Central memory CD4-positive, alpha-beta T cell (primary cell): Measurements from ENCODE around the gene TTC39A.

Experiments used
- DNase-seq: peaks from one replicate; pipeline ENCODE4 v3.0.0; 2022
- total RNA-seq, 3 experiments: gene quantifications; one replicate each; lab custom pipeline; 2026; lab: John Stamatoyannopoulos, UW

TTC39A gene
- 0 to 0.18 (median 0) reads per million in 3 experiments for total RNA-seq

DNA sequence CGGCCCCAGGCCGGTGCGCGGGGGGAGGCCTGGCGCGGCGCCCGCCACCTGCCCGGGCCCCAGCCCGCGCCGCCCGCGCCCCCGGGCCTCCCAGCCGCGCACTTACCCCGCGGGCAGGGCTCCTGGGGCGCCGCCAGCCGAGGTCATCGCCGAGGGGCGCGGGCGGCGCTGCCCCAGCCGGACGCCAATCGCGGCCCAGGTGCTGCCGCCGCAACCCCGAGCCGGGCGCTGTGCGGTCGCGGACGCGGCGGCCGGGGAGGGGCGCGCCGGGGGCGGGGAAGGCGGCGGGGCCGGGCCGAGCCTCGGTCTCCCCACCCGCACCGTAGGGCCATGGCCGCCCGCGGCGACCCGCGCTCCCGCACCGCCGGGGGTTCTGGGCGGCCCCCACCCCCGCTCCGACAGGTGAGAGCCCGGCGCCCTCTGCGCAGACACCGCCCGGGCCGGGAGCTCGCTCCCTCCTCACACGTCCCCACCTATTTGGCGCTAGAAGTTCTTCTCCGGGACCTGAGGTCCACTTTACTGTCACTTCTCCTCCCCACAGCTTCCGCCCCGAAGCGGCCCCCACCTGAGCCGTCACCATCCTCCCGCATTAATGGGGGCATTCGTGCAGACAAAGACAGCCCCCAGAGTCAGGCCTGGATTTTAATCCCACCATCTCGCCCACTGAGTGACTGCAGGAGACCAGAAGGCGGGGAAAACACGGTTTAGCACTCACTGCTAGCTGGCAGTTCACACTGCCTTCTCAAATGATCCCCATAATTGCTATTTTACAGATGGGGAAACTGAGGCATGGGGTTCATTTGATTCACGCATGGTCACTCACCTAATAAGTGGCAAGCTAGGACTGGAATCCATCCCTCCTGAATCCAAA, at the start of gene TTC39A:
TTC39A (minus strand) TSS at position 232 of the 871 bp plus-strand sequence; CDS start at position 147, 85 bp downstream.
- DNase-seq, result no peak

DNA sequence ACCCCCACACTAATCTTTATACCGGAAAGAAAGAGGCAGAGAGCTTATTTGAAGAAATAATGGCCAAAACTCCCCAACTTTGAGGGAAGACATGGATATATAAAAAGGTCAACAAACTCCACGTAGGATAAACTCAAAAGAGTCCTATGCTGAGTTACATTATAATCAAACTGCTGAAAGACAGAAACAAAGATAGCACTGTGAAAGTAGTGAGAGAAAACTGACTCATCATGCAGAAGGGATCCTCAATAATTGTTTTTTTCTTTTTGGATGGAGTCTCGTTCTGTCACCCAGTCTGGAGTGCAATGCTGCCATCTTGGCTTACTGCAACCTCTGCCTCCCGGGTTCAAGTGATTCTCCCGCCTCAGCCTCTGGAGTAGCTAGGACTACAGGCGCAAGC, 48.5 kb upstream of the TTC39A start:
- DNase-seq, result no peak

DNA sequence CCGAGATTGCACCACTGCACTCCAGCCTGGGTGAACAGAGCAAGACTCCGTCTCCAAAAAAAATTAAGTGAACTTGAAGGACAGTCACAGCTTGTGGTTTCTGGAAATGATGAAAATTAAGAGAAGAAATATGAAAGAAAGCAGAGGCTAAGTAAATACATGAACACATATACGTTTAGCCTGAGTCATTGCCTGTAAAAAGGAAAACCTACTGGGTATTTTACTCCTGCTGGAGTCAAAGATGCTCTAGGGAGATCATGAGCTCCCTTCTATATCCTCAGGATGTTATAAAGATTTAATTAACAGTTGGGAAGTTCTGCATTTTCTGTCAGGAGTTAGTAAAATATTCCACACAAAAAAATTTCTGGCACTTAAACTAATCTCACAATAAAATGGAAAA, 43.5 kb upstream of the TTC39A start:
- no peak for DNase-seq

DNA sequence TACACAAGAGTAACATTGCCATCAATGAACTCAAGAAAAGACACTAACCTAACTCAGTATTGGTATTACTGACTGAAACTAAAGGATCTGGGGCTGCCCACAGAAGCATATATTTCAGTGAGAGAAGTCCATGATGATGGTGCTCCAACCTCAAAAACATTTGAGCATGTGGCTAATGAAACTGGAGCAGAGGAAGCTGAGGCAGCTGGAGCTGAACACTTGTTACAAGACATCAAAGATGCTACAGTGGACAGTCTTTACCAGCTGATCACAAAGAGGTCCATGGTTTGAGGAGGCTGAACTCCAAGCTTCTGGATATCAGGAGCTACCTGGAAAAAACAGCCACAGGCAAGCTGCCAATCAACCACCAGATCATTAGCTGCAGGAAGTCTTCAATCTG, 42.2 kb upstream of the TTC39A start:
- no peak for DNase-seq

DNA sequence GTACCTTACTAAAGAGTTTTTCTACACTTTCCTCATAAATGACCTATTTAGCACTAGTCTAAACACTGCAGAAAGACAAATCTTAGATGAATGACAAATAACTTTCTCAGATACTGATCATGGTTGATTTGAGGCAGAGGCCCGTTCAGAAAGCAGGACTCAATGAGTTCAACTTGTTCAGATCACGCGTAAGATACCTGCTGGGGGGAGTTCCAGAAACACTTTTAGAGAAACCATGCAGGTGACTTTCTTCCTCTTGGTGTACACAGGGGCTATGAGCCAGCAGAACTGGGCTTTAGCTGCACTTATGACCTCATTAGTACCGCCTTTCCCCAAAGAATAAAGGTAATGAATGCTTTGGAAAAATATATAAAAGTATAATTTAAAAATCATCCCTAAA, 38.8 kb upstream of the TTC39A start:
- DNase-seq, result no peak

DNA sequence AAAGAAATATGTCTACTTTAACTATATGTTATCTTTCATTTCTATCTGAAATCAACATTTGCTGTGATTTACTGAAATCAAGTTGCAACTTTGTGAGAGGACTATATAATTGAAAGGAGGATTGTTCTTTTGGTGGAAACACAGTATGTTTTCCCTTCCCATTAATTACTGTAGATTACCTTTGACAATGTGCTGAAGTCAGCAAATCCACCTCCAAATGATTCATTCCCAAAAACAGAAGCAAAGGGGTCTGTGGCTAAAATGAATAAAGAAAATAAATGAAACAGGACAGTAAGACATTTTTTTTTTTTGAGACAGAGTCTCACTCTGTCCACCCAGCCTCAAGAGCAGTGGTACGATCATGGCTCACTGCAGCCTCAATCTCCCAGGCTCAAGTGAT, 35.4 kb upstream of the TTC39A start:
- DNase-seq, result no peak

DNA sequence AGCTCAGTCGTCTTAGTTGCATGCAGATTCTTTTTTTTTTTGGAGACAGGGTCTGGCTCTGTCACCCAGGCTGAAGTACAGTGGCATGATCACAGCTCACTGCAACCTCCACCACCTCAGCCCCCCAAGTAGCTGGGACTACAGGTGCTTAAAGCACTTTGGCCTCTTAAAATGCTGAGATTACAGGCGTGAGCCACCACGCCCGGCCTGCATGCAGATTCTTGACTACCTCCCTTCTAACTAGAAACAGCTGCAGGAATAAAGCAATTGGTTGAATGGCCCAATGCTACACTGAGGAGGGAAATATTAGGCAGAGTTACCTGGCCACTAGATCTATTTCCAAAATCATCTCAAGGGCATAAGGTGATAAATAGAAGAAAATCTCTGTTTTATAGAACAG, 29.5 kb upstream of the TTC39A start:
- DNase-seq, result no peak

DNA sequence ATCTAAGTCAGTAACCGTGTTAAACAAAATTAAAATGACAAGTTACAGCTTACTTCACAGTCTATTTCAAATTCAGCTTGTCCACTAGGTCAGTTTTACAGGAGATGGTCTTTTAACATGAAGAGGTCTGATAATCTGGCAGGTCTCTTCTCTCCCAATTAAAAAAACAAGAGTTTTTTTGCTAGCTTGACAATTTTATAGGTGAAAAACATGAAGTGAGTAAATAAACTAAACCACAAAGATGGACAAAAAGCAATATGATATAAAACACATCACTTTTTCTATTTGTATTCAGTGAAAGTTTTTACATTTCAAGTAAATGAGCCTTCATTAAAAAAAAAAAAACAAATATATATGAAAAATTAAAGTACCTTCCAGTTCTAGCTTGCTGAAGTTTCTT, 25.0 kb upstream of the TTC39A start:
- DNase-seq, result no peak

DNA sequence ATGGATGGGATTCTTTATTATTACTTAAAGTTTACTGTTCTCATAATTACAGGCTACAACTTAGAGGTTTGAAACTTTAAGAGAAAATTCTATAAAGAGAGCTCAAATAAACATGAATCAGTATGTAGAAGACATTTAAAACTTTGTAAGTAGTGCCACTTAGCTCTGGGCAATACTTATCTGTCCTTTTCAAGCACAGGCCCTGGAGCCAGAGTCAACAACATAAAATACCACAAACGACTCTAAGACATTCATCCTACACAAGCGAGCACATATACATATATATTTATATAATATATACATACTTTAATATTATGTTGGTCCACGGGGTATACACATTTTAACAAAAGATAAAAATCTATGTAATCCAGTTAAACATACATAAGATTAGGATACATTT, 24.1 kb upstream of the TTC39A start:
- DNase-seq, result no peak

DNA sequence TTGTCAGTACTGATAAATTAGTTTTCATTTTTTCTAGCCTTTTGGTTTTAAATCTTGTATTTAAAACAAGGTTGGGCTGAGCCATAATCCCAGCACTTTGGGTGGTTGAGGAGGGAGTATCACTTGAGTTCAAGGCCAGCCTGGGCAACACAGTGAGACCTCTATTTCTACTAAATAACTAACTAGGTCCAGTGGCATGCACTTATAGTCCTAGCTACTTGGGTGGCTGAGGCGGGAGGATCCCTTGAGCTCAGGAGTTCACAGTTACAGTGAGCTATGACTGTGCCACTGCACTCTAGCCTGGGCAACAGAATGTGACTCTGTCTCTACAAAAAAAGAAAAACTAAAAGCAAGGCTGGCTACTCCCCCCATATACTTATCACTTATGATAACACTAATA, 21.5 kb upstream of the TTC39A start:
- DNase-seq, result no peak

DNA sequence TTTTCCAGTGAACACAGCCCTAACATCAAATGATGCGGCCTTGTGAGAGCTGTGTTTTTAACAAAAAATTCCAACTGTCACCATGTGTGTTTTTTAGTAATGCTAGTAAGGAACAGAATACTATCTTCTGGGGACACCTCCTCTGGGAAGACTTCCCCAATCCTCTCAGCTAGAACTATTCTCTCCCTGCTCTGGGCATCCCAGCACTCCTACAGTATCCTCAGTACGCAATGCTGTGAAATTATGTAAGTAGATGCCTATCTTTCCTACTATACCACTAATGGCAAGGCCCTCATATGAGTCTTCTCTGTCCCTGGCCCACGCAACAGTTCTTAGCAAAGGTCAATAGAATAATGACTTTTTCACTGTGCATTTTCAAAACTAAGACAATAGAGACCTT, 19.5 kb upstream of the TTC39A start:
- no peak for DNase-seq

DNA sequence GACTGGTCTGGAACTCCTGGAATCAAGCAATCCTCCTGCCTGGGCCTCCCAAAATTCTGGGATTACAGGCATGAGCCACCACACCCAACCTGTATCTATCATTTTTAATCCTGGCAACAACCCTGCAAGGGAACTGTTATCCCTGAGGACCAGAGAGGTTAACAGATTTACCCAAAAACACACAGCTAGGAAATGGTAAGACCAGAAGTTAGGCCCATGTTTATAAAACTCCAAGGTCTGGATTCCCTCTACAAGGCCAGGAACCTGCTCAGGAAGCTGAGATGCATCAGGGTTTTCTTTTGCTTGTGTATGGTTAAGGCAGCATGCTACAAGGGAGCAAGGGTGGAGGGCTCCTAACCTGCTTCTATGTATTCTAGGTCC, 17.8 kb upstream of the TTC39A start:
- DNase-seq, result no peak

DNA sequence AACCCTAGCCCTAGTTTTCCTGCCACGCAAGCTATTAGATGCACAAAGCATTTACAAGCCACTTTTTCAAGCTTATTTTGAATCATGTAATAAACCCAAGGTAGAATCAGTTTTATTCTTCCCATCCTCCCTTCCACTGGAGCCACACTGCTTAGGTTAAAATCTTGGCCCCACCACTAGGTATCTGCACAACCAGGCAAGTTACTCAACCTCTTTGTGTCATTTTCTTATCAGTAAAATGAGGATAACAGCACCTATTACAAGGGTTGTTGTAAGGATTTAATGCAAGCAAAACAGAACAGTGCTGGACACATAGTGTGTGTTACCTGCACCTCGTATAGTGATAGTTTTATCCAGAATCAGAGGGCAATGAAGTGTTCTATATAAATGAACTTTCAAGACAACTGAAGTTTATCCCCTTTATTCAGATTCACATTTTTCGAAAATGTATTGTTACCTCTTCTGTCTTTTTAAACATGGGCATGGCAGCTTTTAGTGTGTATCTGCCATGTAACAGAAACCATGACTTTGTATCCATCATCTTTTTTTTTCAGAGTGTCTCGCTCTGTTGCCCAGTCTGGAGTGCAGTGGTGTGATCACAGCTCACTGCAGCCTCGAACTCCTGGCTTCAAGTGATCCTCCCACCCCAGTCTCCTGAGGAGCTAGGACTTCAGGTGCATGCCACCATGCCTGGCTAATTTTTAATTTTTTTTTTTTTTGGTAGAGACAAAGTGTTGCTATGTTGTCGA, 17.2 kb upstream of the TTC39A start:
- DNase-seq, result no peak

DNA sequence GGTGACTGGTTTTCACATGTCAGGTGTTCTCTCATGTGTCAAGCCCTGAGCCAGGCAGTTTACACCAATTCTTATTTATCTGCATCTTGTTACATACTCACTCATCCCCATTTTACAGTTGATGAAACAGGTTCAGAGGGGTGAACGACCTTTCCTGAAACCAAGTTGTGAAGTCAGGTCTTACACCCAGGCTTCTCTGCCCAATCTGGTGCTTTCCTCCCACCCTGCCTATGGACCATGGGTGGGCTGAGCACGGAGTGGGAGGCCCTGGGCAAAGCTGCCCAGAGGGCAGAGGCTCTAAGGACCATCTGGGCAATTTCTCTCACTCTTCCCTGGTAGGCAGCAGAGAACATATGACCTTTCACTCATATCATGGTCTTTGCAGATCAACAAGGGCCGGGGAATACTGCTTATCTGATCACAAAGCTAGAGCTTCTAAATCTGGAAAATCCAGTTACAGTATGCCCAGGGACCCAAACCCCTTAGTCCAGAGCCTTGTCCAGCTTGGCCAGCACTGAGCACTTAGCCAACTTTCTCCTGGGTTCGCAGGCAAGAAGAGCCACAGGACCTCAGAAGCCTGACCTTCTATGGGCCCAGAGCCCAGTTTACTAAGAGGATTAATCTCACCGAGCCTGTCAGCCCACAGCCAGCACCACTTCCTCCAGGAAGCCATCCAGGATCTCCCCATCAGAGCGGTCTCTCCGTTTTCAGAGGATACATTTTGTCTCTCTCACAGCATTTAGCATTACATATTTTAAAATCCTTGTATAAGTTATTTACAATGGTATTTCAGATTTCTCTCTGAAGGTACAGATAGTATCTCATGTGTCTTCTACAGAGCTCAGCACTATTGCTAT, 16.0 kb upstream of the TTC39A start:
- DNase-seq, result no peak

DNA sequence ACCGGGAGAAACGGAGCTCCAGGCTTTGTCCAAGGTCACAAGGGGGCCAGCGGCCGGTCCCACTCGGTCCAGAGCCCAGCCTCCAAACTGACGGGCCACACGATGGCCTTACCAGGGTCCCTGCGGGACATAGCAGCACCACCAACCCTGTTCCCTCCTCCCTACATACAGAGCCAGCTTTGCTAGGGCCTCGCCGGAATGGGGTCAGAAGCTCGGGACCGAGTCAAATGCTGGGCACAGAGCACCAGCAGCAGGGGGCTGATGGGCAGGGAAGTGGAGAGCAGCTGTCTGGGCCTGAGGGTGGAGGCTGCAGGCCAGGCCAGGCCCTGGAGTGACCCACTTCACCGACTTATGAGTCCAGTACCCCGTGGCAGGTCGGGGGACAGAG, 14.9 kb upstream of the TTC39A start:
- DNase-seq, result no peak

DNA sequence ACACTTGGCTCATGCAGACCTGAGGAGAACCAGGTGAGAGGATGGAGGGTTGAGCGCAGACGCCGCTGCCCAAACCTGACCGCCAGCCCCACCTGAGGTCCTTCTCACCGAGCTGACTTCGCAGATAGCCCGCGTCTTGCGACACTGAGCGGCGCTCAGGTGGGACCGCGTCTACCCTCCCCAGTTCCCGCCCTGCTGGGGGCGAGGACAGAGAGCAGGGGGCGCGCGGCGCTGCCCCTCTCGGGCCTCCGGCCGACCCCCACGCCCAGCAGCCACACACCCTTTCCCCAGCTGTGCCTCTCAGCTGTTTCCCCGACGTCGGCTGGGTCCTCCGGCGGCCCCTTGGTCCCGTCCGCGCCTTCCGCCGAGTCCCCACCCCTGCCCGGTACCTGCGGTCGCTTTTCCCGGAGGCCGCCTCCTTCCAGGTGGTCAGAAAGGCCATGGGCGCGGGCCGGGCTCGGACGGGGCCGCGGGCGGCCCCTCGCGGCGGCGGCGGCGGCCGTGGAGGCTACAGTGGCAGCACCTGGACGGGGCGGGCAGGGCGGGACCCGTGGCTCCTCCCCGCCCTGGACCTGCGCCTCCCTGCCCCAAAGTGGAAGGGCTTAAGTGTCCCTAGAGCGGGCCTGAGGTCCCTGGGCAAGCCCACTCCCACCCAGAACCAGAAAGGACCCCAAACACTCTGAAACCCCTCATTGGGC, 14.4 kb upstream of the TTC39A start:
- DNase-seq, result no peak

DNA sequence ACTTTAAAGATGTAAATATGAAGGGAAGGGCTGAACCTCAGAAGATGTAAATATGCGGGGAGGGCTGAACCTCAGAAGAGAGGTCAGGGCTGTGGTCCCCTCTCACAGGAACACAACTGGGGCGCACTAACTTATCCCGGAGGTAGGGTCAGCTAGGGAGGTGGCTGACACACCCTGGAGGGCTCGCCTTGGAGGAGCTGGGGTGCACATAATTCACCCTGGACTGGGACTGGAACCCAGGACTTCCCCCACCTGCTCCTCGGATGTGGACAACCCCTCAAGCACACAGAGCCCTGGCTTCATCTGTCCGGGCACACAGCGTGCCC, 13.9 kb upstream of the TTC39A start:
- DNase-seq, result no peak

DNA sequence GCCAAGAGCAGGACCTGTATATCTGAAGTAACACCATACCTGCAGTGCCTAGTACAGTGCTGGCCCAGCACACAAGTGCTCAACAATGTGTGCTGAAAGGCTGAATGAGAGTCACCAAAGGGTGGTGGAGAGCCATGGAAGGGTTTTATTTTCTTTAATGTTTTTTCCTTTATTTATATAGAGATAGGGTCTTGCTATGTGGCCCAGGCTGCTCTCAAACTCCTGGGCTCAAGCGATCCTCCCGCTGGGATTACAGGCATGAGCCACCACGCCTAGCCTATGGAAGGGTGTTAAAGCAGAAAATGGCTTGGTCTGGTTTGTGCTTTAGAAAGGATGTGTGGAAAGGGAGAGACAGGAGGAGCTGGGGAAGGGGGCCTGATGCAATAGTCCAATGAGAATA, 13.3 kb upstream of the TTC39A start:
- no peak for DNase-seq

DNA sequence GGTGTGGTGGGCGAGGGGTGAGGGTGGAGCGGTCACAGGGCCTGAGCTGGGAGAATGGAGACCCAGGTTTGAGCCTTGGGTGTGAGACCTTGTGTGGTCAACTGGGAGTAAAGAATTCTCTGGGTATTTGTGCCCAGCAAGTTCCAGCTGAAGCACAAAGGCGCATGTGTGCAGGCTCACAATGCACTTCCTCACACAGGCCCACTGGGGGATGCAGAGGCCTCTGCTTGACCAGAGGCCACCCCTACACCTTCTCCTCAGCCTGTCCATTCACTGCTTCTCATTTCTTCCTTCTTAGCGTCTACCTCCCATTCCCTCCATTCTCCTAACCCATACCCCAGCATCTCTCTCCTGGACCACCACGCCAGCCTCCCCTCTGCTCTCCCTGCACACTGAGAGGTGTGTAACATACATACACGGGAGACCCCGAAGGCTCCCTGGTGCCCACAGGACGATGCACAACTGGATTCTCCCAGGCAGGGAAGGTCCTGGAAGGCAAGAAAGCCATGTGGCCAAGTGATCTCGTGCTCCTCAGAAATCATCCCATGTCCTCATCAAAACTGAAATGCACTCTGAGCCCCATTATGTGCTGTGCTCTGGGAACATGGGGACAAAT, 12.3 kb upstream of the TTC39A start:
- no peak for DNase-seq

DNA sequence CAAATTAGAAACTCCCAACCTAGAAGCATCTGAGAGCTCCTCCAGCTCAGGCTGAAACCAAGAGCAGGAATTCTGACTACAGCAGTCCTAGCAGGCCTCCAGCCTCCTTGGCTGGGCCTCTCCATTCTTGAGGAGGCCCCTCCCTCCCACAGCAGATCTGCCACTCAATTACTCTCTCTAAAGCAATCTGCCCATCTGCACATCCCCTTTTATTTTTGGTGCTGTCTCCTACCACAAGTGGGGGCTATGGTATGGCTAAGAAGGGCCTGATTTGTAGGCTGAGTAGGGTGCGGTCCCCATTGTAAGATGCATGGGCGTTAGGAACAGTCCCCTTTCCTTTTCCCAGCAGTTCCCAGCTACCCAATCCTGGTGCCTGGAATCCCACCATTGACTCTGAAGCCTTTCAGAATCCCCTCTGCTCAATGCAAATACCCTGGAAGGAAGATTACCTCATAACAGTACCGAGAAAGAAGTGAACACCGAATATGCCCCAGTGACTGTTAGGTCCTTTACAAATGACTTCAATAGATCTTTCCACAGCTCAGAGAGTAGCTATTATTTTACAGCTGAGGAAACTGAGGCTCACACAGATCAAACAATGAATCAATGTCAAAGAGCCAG, 11.6 kb upstream of the TTC39A start:
- DNase-seq, result no peak

DNA sequence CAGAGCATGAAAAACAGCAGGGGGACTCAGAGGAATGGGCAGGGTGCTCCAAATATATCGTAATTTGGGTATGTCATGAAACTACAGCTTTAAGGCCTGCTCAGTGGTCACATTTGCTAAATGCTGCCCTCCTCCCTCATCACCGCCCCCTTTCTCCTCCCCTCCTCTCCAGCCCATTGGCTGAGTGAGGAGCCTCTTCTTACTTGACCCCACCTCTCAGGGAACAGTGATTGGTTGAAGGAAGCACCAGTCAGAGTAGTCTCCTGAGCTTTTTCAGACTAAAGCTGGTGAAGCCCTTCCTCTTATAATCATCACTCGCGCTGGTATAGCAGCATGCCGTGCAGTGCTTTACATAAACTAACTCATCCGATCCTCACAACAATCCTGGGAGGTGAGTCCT, 10.0 kb upstream of the TTC39A start:
- no peak for DNase-seq

DNA sequence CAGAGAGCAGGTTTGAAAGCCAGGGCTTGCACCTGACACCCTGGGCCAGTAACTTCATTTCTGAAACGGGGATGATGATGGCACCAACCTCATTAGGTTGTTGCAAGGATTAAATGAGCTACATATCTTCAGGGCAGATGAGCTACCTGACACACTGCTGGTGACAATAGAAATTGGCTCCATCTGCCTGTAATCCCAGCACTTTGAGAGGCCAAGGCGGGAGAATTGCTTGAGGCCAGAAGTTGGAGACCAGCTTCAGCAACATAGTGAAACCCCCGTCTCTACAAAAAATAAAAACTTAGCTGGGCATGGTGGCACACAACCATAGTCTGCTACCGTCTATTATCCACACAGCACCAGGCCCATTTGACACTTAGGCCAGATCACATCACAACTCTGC, 6.3 kb upstream of the TTC39A start:
- no peak for DNase-seq
